ENCODE results near the gene MUC12.

MUC12 gene

GRCh38 chr7:101017064-101017777 lies 47.9 kb downstream of the MUC12 start:
- TF ChIP-seq, protein P1, sequence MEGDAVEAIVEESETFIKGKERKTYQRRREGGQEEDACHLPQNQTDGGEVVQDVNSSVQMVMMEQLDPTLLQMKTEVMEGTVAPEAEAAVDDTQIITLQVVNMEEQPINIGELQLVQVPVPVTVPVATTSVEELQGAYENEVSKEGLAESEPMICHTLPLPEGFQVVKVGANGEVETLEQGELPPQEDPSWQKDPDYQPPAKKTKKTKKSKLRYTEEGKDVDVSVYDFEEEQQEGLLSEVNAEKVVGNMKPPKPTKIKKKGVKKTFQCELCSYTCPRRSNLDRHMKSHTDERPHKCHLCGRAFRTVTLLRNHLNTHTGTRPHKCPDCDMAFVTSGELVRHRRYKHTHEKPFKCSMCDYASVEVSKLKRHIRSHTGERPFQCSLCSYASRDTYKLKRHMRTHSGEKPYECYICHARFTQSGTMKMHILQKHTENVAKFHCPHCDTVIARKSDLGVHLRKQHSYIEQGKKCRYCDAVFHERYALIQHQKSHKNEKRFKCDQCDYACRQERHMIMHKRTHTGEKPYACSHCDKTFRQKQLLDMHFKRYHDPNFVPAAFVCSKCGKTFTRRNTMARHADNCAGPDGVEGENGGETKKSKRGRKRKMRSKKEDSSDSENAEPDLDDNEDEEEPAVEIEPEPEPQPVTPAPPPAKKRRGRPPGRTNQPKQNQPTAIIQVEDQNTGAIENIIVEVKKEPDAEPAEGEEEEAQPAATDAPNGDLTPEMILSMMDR (IDR thresholded peaks at IDR 0.05; ENCODE audit: extremely low read depth, insufficient read depth, missing control alignments) = no peak
- DNase-seq (ENCODE audit: low spot score) = peak; percentile 85
- in situ Hi-C loops (cut with MboI; ENCODE audit: low pct_unique_long_range_greater_than_20kb, low sequenced_read_pairs, unreplicated experiment) = no loop called here

- in situ Hi-C loops (cut with MboI; ENCODE audit: low pct_unique_long_range_greater_than_20kb, low sequenced_read_pairs, unreplicated experiment) = no loop called here
- TF ChIP-seq, protein P1 (IDR thresholded peaks at IDR 0.05; ENCODE audit: extremely low read depth, insufficient read depth, missing control alignments) = no peak
- peak; percentile 60 for DNase-seq (ENCODE audit: low spot score)
These were observed 49.2 kb downstream of the MUC12 start for GRCh38 chr7:101018271-101019167.

DNA sequence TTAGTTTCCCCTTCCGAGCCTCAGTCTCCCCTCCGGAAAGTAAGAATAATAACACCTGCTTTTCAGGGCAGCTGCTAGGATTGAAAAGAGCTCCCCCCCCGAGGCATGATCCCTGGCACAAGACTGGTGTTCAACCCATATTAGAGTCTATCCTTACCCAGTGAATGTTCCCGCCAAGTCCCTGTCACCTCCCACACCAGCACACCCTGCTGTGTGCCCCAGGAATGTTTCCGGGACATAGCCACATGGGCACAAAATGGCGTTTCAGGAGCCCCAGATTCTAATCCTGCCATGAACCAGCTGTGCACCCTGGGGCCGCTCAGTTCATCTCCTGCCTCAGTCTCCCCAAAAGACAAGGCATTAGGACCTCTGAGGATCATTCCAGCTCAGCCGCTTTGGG lies 51.1 kb downstream of the MUC12 start:
- TF ChIP-seq, protein P1 (IDR thresholded peaks at IDR 0.05; ENCODE audit: extremely low read depth, insufficient read depth, missing control alignments) = no peak
- in situ Hi-C loops (cut with MboI; ENCODE audit: low pct_unique_long_range_greater_than_20kb, low sequenced_read_pairs, unreplicated experiment) = no loop called here
- DNase-seq (ENCODE audit: low spot score) = no peak

DNA sequence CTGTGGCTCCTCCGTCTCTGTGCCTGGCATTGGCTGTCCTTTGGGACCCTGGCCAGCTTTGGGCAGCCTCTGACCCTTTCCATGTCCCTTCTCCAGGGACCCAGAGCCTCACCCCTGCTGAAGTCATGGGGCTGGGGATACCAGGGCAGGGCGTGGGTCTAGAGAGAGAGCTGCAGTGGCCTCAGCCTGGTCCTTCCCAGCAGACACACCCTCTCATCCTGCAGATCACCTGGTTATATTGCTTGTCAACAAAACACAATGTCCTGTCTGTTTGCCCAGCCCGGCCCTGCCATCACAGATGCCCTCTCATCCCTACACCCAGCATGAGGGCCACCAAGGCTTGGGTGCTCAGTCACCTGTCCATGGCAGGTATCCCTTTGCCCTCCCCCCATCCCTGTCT lies 52.3 kb downstream of the MUC12 start:
- TF ChIP-seq, protein P1 (IDR thresholded peaks at IDR 0.05; ENCODE audit: extremely low read depth, insufficient read depth, missing control alignments) = no peak
- in situ Hi-C loops (cut with MboI; ENCODE audit: low pct_unique_long_range_greater_than_20kb, low sequenced_read_pairs, unreplicated experiment) = no loop called here
- no peak for DNase-seq (ENCODE audit: low spot score)

GRCh38 chr7:101023839-101024238 lies 54.5 kb downstream of the MUC12 start:
- no peak for DNase-seq (ENCODE audit: low spot score)

GRCh38 chr7:101031082-101031481 lies 61.7 kb downstream of the MUC12 start:
- in situ Hi-C loops (cut with MboI; ENCODE audit: low pct_unique_long_range_greater_than_20kb, low sequenced_read_pairs, unreplicated experiment) = no loop called here
- DNase-seq (ENCODE audit: low spot score) = no peak
- TF ChIP-seq, protein P1 (IDR thresholded peaks at IDR 0.05; ENCODE audit: extremely low read depth, insufficient read depth, missing control alignments) = peak; percentile 39

More at GRCh38 chr7:101023839-101024238, 54.5 kb downstream of the MUC12 start:
- TF ChIP-seq, protein P1 (IDR thresholded peaks at IDR 0.05; ENCODE audit: extremely low read depth, insufficient read depth, missing control alignments) = no peak
- in situ Hi-C loops (cut with MboI; ENCODE audit: low pct_unique_long_range_greater_than_20kb, low sequenced_read_pairs, unreplicated experiment) = no loop called here
